RWPE2 (cell line): Measurements from ENCODE around the gene VRK3.

ENCODE experiments used
- ATAC-seq: fragments of 200-7000 bp; cut with Tn5 transposase; 3 replicates; pipeline ENCODE4 v1.9.1; 2021; ENCODE audit warnings: low read depth
- DNase-seq: peaks from one replicate; pipeline ENCODE4 v3.0.0-alpha.2; 2020; ENCODE audit warnings: low spot score
- H3K27ac ChIP-seq: fragments of 450-650 bp; 2 replicates; pipeline ENCODE4 v1.5.1; 2017; ENCODE audit warnings: mild to moderate bottlenecking; ENCODE audit not compliant: poor library complexity, severe bottlenecking
- H3K27me3 ChIP-seq: fragments of 250-450 bp; sonication (Bioruptor Pico); 2 replicates; pipeline ENCODE4 v1.5.1; 2021; ENCODE audit warnings: mild to moderate bottlenecking, moderate library complexity; ENCODE audit not compliant: insufficient read depth, poor library complexity, severe bottlenecking
- H3K36me3 ChIP-seq: fragments of 250-450 bp; sonication (Bioruptor Pico); 2 replicates; pipeline ENCODE4 v1.5.1; 2020; ENCODE audit warnings: low read depth, mild to moderate bottlenecking, moderate library complexity
- H3K4me1 ChIP-seq: fragments of 250-450 bp; sonication (Bioruptor Pico); 2 replicates; pipeline ENCODE4 v1.5.1; 2021; ENCODE audit warnings: mild to moderate bottlenecking, moderate library complexity; ENCODE audit not compliant: insufficient read depth, poor library complexity, severe bottlenecking
- H3K4me3 ChIP-seq: fragments of 250-450 bp; sonication (Bioruptor Pico); 2 replicates; pipeline ENCODE4 v1.5.1; 2021; ENCODE audit warnings: mild to moderate bottlenecking, moderate library complexity; ENCODE audit not compliant: severe bottlenecking
- H3K9me3 ChIP-seq: fragments of 250-450 bp; sonication (Bioruptor Pico); 2 replicates; pipeline ENCODE4 v1.5.1; 2021; ENCODE audit warnings: mild to moderate bottlenecking, moderate library complexity; ENCODE audit not compliant: severe bottlenecking
- TF ChIP-seq, protein P1 (sequence below): fragments of 450-650 bp; IDR thresholded peaks from one replicate; pipeline ENCODE4 v1.5.1; 2017; ENCODE audit warnings: mild to moderate bottlenecking, moderate library complexity; ENCODE audit not compliant: poor library complexity, severe bottlenecking

The VRK3 gene

DNA sequence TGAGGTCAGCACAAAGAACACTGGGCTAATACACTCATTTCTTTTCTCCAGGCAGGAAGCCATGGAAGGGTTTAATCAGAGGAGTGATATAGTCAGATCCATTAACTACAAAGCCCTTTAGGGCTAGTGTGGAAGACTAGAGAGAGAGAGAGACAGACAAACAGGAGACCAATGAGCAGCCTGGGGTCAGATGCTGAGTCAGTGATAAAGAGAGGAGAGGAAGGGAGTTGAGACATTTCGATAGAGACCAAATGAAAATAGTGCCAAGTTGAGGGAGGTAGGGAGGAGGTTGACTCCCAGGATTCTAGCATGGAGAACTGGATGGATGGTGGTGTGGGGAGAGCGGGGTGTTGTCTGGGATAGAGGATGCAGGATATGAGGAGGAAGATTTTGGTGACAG lies 18.8 kb upstream of the VRK3 start:
- Histone ChIP-seq H3K27ac (no peak overlapping the region), H3K4me1 (no peaks in the 10 kb centered on the region), H3K36me3 (peaks cover 86% of the 10 kb centered on the region), H3K27me3 (no peaks in the 10 kb centered on the region), H3K9me3 (peaks cover 32% of the 10 kb centered on the region), H3K4me3 (no peak overlapping the region)
- DNase-seq (no peak), ATAC-seq (no peak)
- TF ChIP-seq, protein P1, sequence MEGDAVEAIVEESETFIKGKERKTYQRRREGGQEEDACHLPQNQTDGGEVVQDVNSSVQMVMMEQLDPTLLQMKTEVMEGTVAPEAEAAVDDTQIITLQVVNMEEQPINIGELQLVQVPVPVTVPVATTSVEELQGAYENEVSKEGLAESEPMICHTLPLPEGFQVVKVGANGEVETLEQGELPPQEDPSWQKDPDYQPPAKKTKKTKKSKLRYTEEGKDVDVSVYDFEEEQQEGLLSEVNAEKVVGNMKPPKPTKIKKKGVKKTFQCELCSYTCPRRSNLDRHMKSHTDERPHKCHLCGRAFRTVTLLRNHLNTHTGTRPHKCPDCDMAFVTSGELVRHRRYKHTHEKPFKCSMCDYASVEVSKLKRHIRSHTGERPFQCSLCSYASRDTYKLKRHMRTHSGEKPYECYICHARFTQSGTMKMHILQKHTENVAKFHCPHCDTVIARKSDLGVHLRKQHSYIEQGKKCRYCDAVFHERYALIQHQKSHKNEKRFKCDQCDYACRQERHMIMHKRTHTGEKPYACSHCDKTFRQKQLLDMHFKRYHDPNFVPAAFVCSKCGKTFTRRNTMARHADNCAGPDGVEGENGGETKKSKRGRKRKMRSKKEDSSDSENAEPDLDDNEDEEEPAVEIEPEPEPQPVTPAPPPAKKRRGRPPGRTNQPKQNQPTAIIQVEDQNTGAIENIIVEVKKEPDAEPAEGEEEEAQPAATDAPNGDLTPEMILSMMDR = no peak

DNA sequence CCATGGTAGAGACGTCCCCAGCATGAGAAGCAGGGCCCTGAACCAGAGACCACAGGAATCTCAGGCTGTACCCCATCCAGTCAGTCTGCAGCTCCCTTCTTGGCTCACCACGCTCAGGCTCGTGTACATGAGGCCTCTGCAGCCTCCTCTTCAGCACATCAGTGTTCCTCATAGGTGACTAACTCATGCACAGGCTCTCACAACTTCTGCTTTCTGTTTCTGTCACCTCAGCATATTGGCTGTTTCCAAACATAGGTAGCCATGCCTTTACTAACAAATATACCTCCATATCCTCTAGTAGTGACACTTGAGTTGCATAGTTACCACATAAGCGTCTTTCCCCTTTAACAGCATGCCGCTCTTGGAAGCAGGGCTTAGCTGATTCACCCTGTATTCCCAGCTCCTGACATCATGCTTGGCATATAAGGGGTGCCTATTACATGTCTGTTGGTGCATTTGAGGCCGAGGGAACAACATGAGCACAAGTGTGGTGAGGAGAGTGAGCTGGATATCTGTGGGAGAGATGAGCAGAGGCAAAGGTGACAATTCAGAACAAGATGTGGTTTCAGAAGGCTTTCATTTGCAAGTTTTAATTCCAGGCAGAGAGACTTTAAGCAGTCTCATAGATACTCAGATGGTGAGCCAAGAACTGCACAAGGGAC lies 17.3 kb upstream of the VRK3 start:
- Histone ChIP-seq H3K27me3 (no peaks in the 10 kb centered on the region), H3K4me1 (no peaks in the 10 kb centered on the region), H3K4me3 (no peak overlapping the region), H3K9me3 (peaks cover 32% of the 10 kb centered on the region), H3K27ac (no peak overlapping the region), H3K36me3 (peaks cover 95% of the 10 kb centered on the region)
- ATAC-seq = no peak
- DNase-seq = no peak
- TF ChIP-seq, protein P1 = no peak

DNA sequence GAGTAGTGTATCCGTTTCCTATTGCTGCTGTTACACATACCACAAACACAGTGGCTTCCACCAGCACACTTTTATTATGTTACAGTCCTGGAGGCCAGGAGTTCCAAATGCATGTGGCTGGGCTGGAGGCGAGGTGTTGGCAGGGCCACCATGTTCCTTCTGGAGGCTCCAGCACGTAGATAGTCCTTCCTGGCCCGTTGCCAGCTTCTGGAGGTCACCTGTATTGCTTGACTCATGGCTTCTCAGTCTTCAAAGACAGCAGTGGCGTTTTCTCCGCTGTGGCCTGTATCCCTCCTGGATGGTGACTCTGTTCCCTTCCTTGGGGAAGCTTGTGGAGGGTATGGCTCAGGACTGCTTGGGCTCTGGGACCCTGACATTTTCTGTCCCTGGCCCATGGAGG lies 15.8 kb upstream of the VRK3 start:
- Histone ChIP-seq H3K9me3 (peaks cover 19% of the 10 kb centered on the region), H3K27me3 (no peaks in the 10 kb centered on the region), H3K4me1 (no peaks in the 10 kb centered on the region), H3K4me3 (no peak overlapping the region), H3K36me3 (peaks cover 88% of the 10 kb centered on the region), H3K27ac (no peak overlapping the region)
- TF ChIP-seq, protein P1 = no peak
- DNase-seq (no peak), ATAC-seq (no peak)

DNA sequence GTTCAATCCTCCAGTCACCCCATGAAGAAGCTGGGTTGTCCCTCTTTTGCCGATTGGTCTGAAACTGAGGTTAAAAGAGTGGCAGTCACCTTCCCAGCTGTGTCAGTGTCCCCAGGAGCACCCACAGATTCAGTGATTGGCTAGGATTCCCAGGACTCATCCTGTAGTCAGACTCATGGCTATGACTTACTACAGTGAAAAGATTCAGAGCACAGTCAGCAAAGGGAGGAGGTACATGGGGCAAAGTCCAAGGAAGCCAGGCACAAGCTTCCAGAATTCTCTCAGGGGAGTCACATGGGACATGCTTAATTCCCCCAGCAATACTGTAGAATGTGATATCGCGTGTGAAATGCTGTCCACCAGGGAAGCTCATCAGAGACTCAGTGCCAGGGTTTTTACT lies 14.8 kb upstream of the VRK3 start:
- Histone ChIP-seq H3K4me1 (no peaks in the 10 kb centered on the region), H3K4me3 (no peak overlapping the region), H3K27me3 (no peaks in the 10 kb centered on the region), H3K27ac (no peak overlapping the region), H3K36me3 (peaks cover 83% of the 10 kb centered on the region), H3K9me3 (peaks cover 9% of the 10 kb centered on the region)
- no peak for DNase-seq
- no peak for ATAC-seq
- TF ChIP-seq, protein P1 = no peak

DNA sequence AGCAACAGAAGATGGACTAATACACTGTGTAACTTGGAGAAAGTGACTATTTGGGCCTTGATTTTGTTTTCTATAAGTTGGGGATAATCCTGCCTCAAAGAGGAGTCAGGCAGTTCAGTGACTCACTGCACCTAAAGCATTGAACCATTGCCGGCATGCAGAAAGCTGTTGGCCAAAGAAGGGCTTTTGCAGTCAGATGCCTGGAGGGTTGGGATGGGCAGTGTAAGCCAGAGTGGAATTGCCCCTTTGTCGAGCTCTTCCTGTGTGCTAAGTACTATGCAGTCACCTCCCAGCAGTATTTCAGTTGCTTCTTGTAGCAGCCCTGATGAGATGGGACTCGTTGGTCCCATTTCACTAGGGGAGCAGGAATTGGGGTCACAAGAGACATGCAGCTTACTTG lies 11.7 kb upstream of the VRK3 start:
- Histone ChIP-seq H3K4me3 (no peak overlapping the region), H3K27ac (no peak overlapping the region), H3K9me3 (no peaks in the 10 kb centered on the region), H3K4me1 (no peaks in the 10 kb centered on the region), H3K36me3 (peaks cover 83% of the 10 kb centered on the region), H3K27me3 (no peaks in the 10 kb centered on the region)
- DNase-seq (no peak), ATAC-seq (no peak)
- TF ChIP-seq, protein P1 = no peak
